Stimulated activated CD4-positive, alpha-beta T cell treated with anti-CD3 and anti-CD28 coated beads, Interleukin-1b, Interleukin-23, amount 100 ng/mL, for 1 hour (primary cell): ENCODE results near the gene ANKRD7.
"Not testable (repeated sequence)": the region's sequence is repeated elsewhere in the genome, so short reads cannot be mapped to it uniquely, and the experiment has no call there.

Experiments
- DNase-seq, 2 donors: peaks; one replicate each; pipeline ENCODE4 v3.0.0-alpha.2; 2020; ENCODE audit warnings: low read depth in 2 of 2

ANKRD7 gene

DNA sequence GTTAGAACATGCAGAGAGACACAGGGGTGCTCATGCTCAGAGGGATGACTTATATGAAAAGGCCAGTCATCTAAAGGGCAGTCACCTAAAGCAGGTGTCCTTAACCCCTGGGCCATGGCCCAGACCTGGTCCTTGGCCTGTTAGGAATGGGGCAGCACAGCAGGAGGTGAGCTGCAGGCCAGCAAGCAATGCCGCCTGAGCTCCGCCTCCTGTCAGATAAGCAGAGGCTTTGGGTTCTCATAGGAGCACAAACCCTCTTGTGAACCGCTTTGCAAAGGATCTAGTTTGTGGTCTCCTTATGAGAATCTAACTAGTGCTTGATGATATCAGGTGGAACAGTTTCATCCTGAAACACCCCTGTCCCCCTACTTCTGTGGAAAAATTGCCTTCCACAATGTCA is 14.5 kb downstream of the ANKRD7 start:
- no peak for DNase-seq

DNA sequence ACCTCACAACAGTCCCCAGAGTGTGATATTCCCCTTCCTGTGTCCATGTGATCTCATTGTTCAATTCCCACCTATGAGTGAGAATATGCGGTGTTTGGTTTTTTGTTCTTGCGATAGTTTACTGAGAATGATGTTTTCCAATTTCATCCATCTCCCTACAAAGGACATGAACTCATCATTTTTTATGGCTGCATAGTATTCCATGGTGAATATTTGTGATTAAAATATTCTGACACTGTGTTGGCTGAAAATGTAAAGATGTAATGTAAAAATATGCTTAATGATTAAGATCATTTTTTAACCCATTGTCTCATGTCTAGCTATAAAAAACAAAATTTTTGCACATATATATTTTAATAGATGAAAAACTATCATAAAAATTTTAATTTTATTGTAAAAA is 15.8 kb downstream of the ANKRD7 start:
- not testable (repeated sequence) for DNase-seq

DNA sequence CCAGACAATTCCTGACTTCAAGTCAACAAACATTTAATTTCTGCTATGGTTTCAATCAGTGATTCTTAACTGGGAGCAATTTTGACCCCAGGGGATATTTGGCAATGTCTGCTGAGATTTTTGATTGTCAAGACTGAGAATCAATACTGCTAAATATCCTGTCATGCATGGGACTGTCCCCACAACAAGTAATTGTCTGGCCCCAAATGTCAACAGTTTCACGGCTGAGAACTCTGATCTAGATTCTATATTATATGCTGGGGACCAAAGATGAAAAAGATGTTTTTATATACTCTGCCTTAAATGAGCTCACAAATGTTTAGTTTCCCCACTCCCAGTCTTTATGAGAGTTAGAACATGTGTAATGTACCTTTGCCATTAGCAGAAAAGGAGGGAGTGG is 19.2 kb downstream of the ANKRD7 start:
- no peak for DNase-seq

DNA sequence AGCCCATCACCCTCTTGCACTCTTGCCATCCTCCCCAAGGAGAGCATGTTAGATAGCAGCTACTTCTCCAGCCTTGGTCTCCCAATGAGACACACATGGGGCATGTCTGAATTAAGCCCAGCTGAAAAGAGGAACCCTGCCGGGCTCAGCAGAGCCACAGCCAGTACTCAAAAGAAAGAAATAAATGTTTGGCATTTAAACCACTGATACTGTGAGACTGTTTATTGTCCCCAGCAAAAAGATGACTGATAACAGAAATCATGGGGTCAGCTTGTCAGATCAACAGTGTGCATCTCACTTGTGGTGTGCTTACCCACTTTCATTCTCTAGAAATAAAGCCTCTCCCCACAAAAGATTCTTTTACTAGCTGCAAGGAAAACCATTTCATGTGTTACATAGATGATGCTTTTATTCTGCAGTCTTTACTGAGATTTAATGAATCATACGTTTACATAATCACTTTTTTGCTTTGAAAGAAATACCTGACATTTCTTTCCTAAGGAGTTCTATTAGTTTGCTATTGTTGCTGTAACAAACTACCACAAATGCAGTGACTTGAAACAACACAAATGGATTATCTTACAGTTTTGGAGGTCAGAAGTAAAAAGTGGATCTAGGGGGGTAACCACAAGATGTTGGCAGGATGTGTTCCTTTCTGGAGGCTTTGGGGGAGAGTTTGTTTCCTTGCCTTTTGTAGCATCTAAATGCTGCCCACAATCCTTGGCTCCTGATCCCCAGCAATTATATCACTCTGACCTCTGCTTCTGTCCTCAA is 20.9 kb downstream of the ANKRD7 start:
- DNase-seq, result no peak

DNA sequence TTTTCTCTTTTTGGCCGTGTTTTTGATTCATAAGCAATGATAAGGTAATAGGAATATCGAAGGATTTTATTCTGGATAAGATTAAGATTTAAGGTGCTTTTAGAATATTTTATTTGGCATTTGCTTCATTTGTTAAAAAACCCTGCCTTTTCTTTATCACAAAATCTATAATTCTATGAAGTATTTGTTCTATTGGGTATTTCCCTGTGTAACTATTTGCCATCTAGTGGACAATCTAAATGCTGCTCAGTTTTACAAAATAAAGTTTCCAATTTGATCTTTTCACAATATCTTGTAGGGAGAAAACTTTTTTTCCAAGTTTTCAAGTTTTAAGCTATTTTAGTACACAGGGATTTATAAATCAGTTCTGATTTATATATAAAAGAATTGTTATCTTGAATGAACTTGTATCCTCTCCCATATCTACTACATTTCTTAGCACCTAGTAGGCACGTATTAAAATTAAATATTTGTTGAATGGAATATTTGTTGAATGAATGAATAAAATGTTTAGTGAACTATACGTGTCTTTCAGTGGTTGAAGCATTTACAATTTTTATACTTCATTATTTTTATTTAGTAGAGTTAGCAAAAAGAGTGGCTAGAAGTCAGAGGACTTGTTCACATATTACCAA is 26.5 kb downstream of the ANKRD7 start:
- DNase-seq, result no peak

DNA sequence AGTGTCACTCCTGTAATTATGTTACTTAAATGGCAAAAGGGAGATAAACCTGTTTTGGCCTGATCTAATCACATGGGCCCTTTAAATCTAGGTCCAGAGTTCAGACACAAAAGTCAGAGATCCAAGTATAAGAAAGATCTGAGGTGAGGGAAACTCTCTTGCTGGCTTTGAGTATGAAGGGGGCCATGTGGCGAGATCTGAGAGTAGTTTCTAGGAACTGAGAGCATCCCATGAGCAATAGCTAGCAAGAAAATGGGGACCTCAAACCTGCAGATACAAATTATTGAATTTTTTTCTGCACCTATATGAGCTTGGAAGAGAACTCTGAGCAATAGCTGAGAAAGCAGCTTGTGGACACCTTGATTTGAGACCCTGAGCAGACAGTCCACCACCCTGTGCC is 27.6 kb downstream of the ANKRD7 start:
- no peak for DNase-seq

DNA sequence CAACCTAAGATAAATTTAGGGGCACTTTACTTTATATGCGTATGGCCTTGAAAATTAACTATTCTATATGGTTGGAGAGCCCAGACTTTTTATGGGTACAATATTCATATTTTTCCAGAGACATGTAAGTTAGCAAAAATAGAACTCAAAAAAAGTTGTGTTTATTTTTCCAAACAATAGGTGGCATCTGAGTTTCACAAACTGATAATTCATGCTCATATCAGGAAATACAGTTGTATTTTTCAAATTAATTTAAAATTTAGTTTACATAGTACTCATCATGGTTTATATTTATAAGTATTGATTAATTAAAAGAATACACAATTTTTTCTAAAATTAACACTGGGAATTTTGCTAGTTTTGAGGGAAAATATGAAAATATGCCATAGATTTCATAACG is 34.6 kb downstream of the ANKRD7 start:
- no peak for DNase-seq

DNA sequence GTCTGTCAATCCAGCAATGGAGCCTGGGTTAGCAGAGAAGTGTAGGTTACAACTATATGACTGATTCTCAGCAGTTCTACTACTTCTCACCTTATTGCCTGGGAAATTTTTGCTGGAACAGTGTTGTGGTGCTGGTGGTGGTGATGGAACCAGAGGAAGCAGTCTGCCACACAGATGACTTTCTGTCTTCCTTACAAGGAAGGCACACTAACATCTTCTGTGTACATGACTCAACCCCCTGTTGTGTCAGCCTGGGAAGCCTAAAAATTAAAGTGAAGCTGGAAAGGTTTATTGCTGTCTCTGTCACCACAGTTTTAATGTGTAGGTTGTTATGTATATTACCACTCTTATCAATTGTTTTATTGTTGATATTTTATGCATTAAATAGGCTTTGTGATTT is 40.3 kb downstream of the ANKRD7 start:
- DNase-seq, result no peak

DNA sequence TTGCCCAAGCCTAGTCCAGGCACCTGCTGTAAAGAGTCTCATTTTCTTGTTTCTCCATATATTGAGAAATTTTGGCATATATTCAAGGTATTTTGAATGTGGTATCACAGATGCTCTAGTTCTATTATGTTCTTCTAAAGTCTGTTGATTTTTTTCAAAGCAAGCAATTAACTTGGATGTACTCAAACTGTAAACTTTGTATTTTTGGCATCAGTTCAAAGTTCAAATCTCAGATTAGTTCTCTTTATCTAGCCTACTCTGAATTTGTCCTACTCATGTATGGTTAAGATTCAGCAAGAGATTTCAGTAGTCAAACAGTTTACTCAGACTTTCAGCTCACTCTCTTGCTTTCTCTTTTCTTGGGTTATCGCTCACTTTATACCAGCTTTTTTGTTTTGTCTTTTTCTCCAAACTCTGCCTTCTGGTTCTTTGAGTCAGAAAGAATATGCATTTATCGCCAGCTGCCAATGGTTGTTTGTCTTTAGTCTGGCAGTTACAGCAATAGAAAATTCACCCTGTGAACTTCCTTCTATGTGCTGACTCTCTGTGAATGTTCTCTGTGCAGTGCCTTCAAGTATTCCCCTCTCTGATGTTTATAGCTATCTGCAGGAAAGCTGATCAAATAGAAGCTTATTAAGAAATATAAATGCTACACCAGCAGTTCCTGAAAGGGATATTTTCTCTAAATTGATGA is 56.0 kb downstream of the ANKRD7 start:
- DNase-seq, result no peak

DNA sequence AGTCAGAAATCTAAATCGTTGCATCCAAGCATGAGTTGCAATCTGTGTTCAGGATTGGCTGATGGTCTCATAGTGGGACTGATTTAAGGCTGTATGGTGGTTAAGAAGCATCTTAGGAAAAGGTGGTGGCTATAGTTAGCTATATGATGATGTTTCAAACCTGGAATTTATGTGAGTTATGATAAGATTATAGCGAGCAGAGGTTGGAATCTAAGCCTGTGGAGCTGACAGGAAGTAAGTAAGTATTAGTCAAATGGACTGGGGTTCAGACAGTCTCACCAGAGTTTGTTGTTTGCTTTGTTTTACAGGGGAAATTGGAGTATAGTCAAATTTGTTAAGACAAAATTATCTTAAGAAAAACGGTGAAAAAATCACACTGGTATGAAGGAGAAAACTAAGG is 56.7 kb downstream of the ANKRD7 start:
- DNase-seq, result no peak

DNA sequence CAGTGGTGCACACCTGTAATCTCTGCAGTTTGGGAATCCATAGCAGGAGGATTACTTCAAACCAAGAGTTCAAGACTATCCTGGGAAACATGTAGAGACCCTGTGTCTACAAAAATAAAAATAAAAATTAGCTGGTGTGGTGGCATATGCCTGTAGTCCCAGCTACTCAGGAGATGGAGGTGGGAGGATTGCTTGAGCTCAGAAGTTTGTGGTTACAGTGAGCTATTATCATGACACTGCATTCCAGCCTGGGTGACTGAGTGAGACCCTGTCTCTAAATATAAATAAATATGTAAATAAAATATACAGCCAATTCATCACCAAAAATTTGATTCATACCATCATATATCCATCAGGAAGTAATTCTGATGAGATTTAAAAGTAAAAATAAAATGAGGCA is 60.9 kb downstream of the ANKRD7 start:
- DNase-seq, result no peak

DNA sequence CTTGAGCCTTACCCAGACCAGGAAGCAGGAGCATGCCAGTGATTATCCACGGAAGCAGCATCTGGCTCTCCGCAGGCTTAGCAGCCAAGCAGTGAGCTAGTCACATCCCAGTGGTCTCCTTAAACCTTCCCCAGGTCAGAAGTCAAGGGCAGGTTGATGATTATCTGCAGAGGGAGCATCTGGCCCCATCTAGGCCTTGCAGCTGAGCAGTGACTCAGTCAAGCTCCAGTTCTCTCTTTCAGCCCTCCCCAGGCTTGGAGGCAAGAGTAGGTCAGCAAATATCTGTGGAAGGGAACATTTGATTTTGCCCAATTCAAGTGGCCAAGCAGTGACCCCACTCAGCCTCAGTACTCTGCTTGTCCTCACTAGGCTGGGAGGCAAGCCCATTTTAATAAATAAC is 61.6 kb downstream of the ANKRD7 start:
- no peak for DNase-seq

DNA sequence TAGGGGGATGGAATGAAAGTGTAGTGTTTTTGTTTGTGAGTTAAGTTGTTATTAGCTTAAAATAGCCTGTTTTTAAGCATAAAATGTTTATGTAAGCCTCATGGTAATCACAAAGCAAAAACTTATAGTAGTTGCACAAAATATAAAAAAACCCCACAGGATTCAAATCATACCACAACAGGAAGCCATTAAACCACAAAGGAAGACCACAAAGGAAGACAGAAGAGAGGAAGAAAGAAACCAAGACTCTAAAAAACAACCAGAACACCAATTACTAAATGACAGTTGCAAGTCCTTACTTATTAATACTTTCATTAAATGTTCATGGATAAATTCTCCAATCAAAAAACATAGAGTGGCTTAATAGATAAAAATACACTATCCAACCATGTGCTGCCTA is 63.6 kb downstream of the ANKRD7 start:
- DNase-seq, result no peak

DNA sequence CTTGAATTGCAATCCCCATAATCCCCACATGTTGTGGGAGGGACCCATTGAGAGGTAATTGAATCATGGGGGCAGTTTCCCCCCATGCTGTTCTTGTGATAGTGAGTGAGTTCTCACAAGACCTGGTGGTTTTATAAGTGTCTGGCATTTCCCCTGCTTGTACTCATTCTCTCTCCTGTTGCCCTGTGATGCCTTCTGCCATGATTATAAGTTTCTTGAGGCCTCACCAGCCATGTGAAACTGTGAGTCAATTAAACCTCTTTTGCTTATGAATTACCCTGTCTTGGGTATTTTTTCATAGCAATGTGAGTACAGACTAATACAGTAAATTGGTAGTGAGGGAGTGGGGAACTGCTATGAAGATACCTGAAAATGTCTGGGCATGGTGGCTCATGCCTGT is 65.0 kb downstream of the ANKRD7 start:
- no peak for DNase-seq
